ENCODE data around the gene TBX1.

TBX1 gene

DNA sequence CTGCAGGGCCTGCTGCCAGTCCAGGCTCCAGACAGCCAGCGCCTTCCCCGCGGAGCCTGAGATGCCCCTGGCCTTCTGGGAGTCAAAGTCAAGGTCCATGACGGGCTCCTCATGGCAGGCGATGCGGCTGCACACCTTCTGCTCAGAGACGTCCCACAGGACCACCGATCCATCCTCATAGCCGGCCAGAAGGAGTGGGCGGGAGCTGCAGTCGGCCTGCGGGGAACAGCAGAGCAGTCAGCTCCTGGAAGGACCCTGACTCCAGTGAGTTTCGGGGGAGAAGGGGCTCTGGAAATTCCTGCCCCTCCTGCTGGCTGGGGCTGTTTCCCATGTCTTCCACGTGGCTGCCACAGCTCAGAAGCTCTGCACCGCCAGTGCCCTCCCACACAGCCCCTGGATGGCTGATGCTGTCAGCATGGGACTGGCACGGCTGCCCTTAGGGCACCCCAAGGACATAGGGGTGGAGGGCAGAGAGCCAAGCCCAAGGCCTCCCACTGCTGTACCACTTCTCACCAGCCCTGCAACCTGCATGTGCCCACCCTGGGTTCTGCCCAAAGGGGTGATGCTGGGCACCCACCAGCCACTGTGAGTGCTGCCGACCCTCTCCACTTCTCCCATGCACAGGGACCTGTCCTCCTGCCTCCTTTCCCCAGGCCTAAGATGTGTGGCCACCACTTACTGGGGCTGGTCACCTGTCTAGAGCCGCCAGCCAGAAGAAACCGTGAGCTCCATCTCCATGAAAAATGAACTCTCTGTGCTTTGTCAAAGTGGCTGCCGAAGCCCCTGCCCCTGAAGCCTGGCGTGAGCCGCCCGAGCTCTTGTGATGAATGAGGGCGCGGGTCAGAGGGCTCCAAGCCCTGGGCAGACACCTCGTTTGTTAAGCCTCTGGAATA, 41.7 kb downstream of the TBX1 start:
- no peak for DNase-seq

DNA sequence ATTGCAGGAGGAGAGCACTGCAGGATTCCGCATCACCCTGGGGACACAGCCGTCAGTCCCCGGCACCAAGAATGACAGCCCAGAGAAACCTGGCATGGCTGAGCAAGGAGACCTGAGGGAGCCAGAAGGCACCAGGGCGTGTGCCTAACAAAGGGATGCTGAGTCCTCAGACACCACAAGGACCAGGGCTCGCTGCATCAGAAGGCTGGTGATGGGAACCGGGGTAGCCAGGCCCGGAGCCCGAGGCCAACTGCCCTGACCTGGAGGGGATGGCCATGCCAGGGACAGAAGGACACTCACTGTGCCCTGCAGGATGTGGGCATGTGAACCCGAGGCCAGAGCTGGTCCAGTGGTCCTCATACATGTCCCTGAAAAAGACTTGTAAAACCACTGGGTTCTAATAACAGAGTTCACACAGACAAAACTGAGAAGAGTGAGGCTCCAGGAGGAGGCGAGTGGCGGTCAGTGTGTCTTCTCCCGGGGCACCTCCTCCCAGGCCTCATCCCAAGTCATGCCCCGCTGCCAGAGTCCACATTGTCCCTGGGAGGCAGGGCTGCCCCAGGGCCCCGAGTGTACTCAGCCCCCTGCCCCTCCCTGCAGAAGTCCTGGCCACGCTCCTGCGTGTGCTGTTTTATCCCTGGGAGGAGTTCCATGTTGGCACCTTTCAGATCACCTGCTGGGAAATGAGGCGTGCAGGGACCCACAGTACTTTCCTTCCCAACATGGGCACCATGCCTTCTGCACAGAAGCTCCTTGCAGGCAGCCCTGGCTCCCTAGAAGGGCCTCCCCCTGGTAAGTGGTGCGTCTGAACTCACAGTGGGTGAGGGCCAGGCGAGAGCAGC, 42.5 kb downstream of the TBX1 start:
- no peak for DNase-seq

DNA sequence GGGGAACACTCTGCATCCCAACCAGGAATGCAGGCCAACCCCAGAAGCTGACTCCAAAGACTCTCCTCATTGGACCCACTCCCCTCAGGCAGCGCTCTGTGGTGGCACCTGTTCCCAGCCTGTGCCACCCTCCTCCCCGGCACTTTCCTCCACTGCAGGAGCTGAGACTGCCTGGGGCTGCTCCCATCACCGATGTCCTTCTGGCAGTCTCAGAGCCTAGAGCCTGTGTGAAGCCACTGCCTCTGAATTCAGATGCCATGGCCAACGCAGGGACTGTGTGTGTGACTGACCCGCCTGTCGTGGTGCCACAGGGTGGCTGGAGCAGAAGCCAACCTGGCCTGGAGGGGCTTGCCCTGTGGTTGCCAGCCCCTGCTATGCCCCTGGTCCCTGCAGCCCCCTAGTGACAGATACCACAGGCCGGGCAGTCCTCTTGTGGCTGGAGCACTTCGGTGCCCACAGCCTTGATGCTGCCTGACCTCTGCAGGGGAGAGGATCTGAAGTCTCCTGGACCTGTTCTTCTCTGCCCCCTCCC, 43.2 kb downstream of the TBX1 start:
- no peak for DNase-seq

DNA sequence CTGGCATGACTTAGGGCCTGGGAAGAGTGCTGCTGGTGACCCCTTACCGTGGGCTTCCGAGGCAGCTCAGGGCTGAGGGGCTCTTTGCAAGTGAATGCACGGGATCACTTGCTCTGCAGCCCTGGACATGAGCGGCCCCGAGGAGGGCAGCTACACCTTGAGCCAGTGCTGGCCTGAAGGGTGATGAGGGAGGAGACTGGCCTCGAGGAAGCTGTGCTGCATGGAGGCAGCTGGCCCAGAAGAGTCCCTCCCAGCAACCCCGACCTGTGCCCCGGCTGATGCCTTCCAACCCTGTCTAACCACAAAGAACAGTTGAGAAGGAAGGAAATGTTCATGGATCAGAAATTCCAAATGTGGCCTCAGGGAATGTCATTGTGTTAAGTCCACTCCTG, 45.2 kb downstream of the TBX1 start:
- DNase-seq, result no peak

DNA sequence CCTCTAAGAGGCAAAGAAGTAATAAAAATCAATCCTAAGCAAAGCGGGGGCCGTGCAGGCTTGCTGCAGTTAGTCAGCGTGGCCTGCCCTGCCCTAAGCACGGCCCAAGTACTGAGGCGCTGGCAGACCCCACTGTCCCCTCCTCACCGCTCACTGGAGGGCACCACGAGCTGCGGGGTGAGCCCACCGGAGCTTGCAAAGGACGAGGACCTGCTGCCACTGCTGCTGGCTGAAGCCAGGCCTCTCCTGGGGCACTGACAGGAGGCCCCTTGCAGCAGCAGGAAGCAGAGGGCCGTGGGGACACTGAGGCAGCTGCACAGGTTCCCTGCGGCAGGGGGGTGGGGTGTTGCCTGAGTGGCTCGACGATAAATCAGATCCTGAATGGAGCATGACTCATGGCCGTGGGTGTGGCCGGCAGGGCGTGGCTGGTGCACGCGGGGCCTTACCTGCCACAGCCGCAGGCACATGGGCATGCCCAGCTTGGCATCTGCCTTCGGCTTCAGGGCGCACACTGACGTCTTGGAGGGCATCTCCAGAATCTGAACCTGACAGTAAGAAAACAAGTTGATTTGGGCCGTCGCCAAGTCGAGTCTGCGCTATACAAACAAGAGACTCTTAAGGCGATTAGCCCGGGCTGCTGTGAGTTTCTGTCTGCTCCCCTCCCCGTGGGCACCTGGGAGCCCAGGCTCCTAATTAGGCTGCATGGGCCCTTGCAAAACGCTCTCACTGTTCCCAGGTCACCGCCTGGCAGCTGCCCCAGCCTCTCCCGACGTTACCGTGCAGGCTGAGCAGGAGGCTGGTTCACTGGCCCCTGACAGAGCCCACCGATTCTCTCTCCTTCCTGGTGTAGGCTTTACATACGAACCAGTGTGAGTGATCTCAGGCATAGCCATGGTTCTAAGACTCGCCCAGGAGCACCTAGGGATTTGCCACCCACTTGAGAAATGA, 45.9 kb downstream of the TBX1 start:
- DNase-seq, result no peak

DNA sequence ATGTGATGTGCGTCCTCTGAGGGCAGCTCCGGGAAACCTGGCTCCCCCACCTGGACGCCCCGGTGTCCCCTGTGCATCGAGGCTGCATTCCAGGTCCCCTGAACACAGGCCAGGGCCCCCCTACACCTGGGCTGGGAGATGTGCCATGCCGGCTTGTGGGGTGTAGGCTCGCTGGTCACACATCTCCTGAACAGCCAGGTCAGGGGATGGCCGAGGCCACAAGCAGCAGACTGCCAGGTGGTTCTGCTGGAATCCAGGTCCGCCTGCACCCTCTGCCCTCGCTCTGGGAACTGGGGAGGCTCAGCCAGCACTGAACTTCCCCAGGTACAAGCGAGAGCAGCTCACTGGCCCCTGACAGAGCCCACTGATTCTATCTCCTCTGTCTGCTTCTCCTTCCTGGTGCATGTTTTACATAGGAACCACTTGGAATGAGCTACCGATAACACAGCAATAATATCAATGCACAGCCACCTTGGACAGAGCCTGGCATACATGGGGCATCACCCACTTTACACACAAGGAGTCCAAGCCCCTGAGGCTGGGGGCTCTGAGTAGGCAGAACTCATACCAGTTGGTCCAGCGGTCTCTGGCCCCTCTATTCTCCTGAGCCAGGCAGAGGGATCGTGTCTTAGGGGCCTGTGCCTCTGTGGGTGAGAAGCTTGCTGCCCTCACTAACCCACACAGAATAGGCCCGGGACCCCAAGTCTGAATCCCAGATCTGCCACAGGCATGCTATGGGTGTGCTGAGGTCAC, 46.8 kb downstream of the TBX1 start:
- no peak for DNase-seq

DNA sequence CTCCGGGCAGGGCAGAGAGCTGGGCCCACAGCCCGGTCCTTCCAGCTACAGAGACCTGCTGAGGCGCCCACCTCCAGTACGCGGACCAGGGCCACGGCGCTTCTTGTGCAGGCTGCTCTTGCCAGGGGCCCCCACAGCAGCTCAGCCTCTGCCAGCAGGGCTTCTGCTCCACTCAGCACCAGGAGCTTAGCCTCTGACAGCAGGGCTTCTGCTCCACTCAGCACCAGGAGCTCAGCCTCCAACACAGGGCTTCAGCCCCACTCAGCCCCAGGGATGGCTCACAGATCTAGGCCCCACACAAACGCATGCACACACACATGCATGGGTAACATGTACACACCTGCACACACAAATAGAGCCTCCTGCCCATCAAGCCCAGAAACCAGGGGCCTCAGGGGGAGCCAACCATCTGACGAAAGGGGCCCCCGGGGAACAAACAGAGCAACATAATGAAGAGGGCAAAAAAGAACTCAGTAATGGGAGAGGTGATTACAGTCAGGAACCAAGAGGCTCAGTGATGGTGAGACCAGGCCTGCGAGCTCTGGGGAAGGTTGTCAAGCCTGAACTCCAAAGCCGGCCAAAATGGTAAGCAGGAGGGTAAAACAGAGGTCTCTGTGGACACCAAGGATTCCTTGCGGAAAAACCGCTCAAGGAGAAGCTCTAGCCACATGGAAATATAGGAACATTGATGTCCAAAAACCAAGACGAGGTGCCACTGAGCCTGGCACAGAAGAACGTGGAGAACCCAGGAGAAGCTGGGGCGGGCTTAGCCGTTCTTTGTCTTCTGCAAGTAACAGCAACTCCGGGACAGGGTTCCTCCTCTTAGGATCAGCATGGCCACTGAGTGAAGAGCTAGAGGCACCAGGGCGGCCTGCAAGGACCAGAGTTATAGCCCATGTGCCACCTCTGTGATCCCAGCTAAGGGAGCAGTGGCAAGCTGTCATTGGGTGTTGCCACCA, 47.6 kb downstream of the TBX1 start:
- no peak for DNase-seq

DNA sequence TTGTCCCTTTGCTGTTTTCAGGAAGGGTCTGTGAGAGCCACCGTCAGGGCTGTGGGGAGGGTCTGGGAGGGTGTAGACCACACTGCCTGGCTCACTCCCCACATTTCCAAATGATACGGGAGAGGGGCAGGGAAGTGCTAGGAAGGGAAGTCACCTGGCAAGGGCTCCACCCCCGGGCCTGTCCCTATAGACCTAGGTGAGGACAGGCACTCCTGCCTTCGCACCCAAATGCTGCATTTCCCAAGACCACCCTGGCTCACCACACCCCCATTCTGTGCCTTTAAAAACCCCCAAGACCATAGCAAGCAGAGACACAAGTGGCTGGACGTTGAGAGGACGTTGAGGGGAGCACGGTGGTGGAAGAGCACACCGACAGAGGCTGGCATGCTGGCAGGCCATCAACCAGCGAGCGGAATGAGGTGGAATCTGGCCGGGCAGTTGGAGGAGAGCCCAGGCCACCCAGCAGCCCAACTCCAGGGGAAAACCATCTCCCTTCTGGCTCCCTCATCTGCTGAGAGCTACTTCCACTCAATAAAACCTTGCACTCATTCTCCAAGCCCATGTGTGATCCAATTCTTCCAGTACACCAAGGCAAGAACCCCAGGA, 48.4 kb downstream of the TBX1 start:
- DNase-seq, result no peak

DNA sequence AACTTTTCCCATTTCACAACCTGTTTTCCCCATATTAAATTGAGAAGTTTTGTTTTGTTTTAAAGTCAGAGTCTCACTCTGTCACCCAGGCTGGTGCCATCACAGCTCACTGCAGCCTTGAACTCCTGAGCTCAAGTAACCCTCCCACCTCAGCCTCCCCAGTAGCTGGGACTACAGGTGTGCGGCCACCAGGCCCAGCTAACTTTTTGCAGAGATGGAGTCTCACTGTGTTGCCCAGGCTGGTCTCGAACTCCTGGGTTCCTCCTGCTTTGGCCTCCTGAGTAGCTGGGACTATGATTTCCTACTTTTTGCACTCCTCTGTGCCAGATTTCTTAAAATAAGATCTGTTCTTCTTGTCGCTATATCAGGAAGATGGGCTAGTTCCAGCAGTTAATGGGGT, 49.2 kb downstream of the TBX1 start:
- DNase-seq, result no peak

DNA sequence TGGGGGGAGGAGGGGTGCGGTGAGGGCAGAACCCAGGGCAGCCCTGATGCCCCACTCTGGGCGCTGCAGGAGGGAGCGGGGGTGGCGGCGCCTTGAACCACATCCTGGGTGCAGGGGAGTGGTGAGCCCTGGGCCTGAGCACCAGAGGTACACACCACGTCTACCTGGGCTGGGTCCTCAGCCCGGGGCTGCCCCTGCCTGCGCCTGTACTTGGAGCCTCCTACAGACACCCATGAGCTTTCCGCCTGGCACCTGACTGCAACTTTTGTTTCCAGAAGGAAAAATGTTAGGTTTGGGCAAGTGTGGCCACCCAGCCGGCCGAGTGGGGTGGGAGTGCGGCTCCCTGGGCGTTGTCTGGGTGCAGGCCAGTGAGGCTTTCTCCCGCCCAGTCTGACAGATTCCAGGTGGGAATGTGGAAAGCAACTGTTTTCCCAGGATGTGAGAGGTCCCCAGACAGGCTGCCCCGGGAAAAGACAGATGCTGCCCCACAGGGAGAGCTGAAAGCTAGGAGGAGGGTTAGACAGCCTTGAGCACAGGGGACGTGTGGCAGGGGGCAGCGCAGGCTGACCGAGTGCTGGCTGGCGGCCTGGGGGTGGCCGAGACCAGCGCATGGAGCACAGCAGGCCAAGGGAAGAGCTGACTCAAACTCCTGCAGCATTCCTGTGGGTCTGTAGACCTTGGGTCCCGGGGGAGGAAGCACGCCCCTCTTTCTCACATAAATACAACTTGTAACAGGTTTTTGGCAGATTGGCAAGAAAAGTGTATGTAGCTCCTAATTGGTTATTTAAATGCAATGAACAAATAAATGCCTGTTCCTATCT, 50.0 kb downstream of the TBX1 start:
- DNase-seq, result no peak

DNA sequence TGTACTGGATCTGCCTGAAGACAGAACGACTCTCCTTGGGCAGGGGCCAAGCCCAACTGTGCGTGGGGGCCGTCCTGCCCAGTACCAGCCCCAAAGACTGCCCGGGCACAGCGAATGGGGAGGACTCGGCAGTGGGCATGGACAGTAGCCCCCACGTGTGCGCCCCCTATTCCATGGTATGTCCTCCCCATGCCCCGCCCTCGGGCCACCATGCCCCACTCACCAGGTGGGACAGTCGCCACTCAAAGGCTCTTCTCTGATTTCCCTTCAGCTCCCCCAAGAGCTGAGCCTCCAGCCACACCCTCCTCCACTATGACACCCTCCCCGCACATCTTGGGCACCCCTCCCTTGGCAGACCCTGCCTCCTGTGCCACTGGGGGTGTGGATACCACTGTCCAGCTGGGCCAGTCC, 50.6 kb downstream of the TBX1 start:
- DNase-seq, result no peak

DNA sequence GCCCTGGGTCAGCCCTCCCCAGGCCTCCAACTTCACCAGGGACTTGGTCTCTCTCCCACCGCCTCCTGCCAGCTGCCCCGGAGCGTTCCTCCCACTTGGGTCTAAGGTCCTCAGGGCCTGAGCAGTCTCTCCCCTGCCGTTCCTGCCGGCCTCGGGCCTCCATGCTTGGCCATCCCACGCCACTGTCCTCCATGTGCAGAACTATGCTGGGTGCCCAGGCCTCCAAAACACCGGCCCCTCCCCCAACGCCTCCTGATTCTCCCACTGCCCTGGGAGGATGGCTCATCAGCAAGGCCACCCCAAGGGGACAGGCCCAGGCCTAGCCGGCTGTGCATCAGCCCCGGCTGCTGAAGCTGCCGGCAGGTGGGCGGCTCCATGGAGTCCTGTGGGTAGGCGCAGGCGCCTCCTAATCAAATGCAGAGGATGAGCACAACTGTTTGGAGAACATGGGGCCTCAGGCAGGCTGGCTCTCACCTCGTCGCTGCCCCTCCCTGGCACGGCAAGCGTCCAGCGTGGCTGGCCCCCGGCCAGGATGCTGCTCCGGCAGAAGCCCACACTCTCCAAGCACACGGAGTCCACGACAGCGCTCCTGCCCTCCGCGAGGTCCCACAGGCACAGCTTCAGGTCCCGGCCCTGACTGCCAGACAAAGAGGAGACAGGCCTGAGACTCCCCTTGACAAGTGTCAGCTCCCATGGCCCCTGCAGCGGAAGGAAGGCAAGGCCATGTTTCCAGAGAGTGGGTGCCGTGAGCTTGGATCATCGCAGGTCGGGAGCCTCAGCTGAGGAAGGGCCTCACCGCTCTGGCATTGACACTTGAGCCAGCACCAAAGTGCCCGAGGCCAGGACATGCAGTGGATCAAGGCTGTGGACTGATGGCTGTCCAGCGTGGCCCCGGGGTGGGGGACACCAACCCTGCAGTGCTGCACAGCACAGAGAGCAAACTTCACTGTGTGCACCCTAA, 51.5 kb downstream of the TBX1 start:
- no peak for DNase-seq

DNA sequence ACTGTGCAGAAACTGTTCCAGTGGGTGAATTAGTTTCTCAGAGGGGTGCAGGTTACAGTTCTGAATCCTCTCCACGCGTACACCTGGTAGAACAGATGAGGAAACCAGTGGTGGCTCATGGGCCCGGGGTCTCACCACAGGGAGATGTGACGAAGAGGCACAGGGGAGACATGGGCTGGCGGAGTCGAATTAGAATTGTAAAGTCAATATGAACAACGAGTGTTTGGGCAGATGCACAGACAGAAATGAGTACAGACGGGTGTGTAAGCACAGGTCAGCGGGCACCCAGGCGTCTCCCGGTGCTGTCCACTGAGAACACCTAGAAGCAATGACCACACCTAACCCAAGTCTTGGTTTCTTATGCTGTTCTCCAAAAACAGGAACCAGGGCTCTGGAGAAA, 52.3 kb downstream of the TBX1 start:
- no peak for DNase-seq

DNA sequence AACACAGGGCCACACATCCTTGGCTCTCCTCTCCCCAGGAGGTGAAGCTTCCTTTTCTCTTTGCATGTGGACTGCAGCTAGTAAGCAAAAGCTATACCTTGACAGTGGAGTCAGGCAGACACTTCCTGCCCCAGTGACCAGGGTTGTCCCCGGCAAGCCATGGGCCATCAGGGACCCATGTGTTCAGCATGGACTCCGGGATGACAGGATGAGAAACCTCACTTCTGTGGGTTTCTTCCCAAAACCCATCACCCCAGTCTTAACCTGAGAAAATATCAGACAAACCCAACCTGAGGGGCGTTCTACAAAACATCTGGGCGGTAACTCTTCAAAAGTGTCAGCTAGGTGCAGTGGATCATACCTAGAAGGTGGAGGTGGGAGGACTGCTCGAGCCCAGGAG, 53.9 kb downstream of the TBX1 start:
- DNase-seq, result no peak

DNA sequence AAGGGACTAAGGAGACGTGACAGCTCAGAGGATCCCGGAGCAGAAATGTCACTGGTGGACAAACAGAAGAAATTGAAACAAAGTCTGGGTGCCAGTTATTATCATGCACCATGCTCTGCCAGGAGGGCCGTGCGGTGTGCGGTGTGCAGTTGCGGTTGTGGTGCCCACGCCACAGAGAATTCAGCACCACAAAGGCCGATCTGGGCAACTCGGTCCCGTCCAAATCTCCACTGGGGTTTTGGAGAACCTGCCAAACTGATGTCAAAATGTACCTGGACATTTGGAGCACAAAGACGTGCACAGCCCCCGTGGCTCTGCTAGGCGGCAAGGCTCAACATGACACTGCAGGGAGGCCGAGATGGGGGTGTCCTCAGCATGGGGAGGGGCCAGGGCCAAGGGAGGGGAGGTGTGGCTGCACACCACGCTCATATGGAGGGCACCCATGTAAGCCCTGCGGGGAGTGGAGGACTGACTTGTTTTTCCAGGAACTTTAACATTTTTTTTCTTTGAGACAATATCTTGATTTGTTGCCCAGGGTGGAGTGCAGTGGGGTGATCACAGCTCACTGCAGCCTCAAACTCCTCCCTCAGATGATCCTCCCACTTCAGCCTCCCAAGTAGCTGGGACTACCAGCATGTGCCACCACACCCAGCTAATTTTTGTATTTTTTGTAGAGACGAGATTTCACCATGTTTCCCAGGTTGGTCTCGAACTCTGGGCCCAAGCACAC, 54.7 kb downstream of the TBX1 start:
- no peak for DNase-seq

DNA sequence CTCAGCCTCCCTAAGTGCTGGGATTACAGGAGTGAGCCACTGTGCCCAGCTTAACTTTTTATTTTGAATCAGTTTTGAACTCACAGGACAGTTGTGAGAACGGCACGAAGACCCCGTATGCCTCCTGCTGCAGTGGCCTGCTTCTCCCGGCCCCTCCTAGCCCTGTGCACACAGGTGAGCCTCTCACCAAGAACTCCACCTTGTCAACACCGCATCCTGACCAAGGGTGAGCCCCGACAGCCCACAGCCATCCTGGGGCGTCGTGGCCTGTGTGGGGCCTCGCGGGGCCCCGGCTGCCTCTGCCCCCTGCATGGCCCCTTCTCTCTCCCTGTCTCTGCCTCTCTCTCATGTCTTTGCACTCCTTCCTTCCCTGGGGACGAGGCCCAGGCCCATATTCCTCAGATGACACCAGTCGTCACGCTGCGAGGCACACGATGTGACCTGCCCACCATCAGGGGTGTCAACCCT, 55.3 kb downstream of the TBX1 start:
- DNase-seq, result no peak

Measured in CD4-positive, alpha-beta T cell treated with Interleukin-17A for 1 hour (primary cell).